HepG2 (cell line): Measurements from ENCODE around the gene TPST1.

ENCODE experiments used
- IKZF1 ChIP-seq: fragments of 450-650 bp; IDR thresholded peaks from 2 replicates; pipeline ENCODE4 v1.7.1; 2016
- KDM5B ChIP-seq: sonication (generic); formaldehyde crosslinking; IDR thresholded peaks from 2 replicates; pipeline ENCODE4 v1.4.0; 2020; ENCODE audit warnings: missing genetic modification reagents, mild to moderate bottlenecking, borderline replicate concordance
- NFE2L1 ChIP-seq: sonication (generic); formaldehyde crosslinking; IDR thresholded peaks from 2 replicates; pipeline ENCODE4 v1.4.0; 2020; ENCODE audit warnings: missing genetic modification reagents, mild to moderate bottlenecking, borderline replicate concordance
- YY1 ChIP-seq: IDR thresholded peaks from 2 replicates; pipeline ENCODE4 v1.6.1; 2011; ENCODE audit warnings: low read length, low read depth, moderate library complexity, mild to moderate bottlenecking; ENCODE audit not compliant: insufficient read depth, insufficient replicate concordance
- ZFAT ChIP-seq: sonication (generic); formaldehyde crosslinking; conservative IDR thresholded peaks from 2 replicates; pipeline ENCODE4 v1.8.1; 2023; ENCODE audit warnings: missing genetic modification reagents, inconsistent platforms
- ZSCAN21 ChIP-seq: sonication (generic); formaldehyde crosslinking; IDR thresholded peaks from 2 replicates; pipeline ENCODE4 v1.8.0; 2022; ENCODE audit warnings: mild to moderate bottlenecking, missing genetic modification reagents, moderate library complexity, borderline replicate concordance
- TF ChIP-seq, protein P1 (sequence below): sonication (generic); formaldehyde crosslinking; IDR thresholded peaks from 2 replicates; pipeline ENCODE4 v1.5.0; 2020; ENCODE audit warnings: mild to moderate bottlenecking, missing genetic modification reagents, moderate library complexity
- TF ChIP-seq, protein P2 (sequence below): sonication (generic); formaldehyde crosslinking; IDR thresholded peaks from 2 replicates; pipeline ENCODE4 v1.4.0; 2020; ENCODE audit warnings: missing genetic modification reagents, borderline replicate concordance

DNA sequence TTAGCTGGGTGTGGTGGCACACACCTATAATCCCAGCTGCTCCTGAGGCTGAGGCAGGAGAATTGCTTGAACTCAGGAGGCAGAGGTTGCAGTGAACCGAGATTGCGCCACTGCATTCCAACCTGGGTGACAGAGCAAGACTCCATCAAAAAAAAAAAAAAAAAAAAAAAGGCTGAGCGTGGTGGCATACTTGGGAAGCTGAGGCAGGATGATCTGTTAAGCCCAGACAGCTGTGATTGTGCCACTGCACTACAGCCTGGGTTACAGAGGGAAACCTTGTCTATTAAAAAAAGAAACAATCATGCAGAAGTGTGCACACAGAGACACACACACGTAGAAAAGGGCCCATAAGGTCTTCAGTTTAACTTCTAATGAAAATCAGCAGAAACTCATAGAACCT lies 150.6 kb downstream of the TPST1 start:
- TF ChIP-seq YY1: no peak
- TF ChIP-seq ZSCAN21 (CRISPR knock-in tag): no peak
- TF ChIP-seq, protein P1, sequence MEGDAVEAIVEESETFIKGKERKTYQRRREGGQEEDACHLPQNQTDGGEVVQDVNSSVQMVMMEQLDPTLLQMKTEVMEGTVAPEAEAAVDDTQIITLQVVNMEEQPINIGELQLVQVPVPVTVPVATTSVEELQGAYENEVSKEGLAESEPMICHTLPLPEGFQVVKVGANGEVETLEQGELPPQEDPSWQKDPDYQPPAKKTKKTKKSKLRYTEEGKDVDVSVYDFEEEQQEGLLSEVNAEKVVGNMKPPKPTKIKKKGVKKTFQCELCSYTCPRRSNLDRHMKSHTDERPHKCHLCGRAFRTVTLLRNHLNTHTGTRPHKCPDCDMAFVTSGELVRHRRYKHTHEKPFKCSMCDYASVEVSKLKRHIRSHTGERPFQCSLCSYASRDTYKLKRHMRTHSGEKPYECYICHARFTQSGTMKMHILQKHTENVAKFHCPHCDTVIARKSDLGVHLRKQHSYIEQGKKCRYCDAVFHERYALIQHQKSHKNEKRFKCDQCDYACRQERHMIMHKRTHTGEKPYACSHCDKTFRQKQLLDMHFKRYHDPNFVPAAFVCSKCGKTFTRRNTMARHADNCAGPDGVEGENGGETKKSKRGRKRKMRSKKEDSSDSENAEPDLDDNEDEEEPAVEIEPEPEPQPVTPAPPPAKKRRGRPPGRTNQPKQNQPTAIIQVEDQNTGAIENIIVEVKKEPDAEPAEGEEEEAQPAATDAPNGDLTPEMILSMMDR (CRISPR knock-in tag): no peak
- TF ChIP-seq IKZF1: no peak
- TF ChIP-seq ZFAT: no peak
- no peak for TF ChIP-seq NFE2L1
- TF ChIP-seq, protein P2, sequence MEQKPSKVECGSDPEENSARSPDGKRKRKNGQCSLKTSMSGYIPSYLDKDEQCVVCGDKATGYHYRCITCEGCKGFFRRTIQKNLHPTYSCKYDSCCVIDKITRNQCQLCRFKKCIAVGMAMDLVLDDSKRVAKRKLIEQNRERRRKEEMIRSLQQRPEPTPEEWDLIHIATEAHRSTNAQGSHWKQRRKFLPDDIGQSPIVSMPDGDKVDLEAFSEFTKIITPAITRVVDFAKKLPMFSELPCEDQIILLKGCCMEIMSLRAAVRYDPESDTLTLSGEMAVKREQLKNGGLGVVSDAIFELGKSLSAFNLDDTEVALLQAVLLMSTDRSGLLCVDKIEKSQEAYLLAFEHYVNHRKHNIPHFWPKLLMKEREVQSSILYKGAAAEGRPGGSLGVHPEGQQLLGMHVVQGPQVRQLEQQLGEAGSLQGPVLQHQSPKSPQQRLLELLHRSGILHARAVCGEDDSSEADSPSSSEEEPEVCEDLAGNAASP (CRISPR knock-in tag): no peak
- TF ChIP-seq KDM5B (CRISPR knock-in tag): no peak
